COR-L47 (cell line): ENCODE measurements around the gene FKBP7.
"Not testable (repeated sequence)": the region's sequence is repeated elsewhere in the genome, so short reads cannot be mapped to it uniquely, and the experiment has no call there.

Experiments used
- DNase-seq: peaks from one replicate; lab custom pipeline; 2025; lab: John Stamatoyannopoulos, UW

Gene FKBP7

DNA sequence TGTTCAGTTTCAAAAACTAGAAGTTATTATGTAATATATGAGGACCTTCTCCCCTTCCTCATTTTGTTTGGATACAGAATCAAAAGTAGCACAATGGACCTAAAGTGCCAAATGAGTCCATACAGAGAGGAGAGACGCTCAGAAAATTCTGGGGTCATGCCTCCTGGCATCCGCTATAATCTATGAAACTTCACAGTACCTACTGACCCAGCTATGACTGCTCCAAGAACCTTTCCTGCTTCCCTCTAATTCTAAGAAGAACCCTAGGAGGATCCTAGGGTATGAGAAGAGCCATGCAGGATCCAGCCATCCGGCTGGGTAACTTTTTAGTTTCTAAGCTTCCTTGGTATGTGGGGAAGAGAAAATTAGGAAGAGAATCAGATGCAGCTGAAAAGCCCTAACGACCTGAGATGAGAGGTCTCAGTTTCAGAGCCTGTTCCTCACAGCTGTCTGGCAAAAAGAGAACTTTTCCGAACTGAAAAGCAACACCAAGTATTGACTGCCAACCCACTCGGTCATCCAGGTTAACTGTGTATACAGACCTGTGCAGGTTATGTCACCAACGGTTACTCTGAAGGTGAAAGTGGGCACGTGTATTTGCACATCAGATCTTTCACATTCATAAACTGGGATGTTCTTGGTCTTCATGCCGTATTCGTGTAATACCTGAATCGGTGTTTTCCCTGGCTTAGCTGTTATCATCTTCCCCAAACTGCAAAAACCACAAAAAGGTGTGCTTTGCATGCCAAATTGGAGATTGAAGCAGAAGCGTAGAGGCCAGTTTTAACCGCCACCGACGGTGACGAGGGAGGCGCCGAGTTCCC is 28.5 kb downstream of the FKBP7 start:
- DNase-seq = no peak

DNA sequence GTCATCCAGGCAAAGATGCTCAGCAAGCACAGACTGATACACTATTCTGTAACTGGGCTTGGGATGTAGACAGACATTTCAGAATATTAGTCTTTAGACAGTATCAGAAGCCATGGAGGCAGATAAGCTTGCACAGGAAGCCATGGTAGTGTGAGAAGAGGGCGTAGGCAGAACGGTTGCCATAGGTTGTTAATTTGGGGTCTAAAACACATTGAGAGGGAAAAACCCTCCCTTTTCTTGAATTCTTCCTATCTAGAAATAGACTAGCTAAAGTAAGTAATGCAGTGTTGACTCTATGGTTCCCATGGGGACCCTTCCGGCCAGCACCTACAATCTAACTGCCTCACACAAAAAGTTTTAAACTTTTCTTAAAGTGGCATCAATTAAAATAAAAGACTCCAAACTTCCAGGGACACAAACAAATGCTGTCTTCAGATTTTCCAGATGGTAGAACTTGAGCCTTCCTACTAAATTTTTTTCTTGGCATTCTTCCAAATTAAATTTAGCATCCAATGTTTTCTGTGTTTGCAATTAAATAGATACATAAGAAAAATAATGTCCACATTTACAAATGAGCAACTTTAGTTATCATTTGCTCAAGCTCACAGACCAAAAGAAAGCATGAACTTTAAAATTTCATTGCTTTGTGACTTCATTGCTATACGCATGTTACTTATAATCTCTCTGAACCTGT is 29.3 kb downstream of the FKBP7 start:
- no peak for DNase-seq

DNA sequence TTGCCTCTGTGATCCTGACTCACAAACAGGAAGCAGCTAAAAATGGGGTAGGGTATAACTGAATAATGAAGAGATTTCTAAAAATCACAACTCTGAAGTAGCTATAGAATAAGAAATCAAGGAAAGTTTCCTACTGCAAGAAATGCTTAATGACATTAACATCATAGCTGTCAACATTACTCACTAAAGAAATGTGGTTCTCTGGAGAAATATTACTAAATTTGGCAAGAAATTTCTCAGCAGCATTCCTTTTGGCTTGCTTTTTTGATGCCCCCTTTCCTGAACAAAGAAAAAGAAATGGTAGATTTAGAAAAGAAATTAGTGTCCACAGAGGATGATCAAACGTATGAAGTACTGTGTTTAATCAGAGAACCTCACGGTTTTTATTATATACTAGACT is 37.0 kb downstream of the FKBP7 start:
- no peak for DNase-seq

DNA sequence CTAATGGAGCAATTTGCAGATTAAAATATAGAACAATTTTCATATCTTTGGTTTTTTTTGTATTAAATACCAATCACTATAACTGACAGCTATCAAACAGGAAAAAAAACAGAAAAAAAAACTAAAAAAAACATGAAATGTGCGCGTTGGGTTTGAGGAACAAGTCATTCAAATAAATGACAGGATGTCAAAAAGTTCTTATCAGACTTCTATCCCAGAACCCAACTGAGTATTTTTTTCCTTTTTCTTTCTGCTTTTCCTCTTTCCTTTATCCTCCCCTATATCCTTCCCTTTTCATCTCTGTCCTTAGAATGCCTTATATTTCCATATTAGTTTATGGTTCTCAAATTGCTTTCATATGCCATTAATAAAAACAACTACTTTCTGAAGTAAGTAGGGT is 41.7 kb downstream of the FKBP7 start:
- no peak for DNase-seq

DNA sequence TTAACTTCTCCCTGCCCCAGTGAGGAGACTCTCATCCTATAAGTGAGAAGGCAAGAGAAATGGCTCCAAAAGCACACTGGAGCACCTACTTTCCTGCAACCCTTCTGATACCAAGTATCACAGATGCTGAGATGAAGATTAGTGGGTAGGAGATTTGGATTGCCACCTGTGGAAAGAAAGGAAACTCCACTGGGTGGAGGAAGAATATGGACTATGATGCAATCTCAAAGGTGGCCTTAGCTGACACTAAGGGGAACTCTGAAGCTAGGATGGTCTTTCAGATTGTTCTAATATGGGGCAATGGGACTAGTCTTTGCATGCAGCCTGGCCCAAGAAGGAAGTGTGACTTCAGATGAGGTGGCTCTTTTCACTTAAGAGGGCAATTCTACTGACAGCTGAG is 49.1 kb downstream of the FKBP7 start:
- DNase-seq = no peak

DNA sequence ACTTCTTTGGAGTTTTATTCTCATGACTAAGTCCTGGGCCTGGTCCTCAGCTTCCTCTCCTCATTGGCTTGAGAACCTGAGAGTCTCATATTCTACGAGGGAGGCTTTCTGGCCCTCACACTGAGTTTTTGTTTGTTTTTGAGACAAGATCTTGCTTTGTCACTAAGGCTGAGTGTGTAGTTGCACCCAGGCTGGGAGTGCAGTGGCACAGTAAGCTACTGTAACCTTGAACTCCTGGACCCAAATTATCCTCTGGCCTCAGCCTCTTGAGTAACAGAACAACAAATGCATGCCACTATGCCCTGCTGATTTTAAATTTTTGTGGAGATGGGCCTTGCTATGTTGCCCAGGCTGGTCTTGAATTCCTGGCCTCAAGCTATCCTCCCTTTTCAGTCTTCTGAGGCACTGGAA is 50.0 kb downstream of the FKBP7 start:
- no peak for DNase-seq

DNA sequence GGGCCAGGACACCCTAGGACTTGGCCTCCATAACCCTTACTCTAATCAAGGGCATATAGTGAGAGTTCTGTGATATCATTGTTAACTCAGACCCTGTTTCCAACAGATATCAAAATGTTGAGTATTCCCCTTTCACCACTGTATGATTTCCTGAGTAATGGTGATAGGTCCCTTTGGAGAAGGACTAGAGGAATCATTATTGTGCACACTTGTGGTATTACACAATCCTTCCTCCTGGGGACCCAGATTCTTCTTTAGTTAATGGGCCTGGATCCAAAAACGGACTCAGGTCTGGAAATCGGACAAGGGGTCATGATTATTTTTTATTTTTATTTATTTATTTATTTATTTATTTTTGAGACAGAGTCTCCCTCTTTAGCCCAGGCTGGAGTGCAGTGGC is 50.9 kb downstream of the FKBP7 start:
- DNase-seq = no peak

DNA sequence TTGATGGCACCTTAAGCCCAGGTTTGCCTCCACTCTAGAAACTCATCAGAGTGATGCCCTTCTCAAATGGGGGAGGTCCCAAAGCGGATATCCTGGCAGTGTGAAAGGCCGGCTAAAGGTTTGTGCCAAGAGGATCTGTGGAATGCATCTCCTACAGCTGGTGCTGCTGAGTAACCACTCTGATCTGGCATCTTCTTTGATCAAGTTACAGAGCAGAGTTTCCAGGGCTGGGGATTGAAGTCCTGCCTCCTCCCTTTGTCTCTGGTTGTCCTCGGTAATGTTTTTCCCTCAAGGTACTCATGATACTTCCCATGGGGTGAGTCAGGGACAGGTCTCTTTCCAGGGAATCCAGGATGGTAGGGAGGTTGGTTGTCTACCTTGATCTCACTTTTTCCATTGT is 52.0 kb downstream of the FKBP7 start:
- DNase-seq = no peak

DNA sequence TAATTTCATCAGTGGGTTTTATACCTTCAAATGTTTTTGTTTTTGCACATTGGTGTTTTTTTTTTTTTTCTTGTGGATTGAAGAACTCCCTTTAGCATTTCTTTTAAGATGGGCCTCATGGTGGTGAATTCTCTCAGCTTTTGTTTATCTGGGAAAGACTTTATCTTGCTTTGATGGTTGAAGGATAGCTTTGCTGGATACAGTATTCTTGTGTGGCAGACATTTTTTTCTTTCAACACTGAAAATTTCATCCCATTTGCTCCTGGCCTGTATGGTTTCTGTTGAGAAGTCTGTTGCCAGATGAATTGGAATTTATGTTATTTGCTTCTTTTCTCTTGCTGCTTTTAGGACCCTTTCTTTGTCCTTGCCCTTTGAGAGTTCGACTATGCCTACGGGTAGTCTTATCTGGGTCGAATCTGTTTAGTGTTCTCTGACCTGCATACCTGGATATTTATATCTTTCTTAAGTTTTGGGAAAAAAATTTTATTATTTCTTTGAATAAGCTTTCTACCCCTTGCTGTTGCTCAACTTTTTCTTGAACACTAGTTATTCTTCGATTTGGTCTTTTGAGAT is 53.1 kb downstream of the FKBP7 start:
- DNase-seq = no peak

DNA sequence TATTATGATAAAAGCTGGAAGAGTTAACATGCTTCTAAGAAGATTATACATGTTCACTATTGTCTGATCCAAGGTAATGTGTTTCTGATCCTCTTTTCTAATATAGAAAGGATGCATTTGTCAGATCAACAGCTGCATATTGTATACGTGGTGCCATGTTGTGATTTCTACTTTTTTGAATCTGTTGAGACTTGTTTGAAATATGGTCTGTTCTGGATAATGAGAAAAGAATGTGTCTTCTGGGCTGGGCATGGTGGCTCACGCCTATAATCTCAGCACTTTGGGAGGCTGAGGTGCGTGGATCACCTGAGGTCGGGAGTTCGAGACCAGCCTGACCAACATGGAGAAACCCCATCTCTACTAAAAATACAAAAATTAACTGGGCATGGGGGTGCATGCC is 54.7 kb downstream of the FKBP7 start:
- DNase-seq = not testable (repeated sequence)

DNA sequence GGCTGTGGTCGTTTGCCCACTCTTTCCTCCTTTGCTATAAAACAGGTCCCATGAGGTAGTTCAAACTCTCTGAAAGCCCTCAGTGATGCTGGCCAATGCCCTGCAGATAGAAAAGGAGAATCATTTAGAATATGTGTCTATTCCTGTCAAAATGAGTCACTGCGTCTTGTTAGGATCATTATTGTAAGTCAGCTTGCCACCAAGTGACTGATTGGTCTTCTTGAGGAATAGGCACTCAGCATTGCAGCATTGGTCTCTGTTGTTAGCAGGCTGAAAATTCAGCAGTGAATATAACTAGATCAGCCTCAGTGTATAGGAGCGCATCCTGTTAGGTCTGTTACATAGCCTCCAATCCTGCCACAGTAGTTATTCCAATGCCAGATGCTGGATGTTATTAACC is 56.3 kb downstream of the FKBP7 start:
- DNase-seq = no peak

DNA sequence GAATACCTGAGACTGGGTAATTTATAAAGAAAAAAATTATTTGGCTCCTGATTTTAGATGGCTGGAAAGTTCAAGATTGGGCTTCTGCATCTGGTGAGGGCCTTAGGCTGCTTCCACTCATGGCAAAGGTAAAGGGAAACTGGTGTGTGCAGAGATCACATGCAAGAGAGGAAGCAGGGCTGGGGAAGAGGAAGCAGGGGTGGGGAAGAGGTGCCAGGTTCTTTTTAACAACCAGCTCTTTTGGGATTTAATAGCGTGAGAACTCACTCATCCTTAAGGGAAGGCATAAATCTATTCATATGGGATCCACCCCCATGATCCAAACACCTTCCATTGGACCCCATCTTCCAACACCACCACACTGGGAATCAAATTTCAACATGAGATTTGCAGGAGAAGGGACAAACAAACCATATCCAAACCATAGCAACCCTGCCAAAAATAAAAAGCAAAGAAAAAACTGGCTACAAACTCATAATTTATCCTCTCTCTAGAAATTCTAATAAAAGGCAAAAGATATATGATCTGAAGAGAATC is 57.9 kb downstream of the FKBP7 start:
- DNase-seq = no peak

DNA sequence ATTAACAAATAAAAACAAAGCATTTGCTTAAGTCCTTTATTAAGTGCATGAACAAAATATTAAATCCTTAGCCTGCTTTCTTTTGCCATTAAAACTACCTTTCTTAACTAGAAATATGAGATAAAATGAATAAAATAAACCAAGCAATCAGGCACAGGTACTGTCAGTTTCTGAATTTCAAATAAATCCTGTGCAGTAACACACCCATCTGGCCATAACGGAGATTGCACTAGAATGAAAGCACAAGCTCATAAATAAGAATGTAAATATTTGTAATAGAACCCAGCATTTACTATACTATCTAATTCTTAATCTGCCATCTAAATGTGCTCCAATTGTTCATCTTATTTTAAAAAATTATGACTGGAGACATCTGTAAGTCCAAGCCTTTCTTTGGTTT is 59.3 kb downstream of the FKBP7 start:
- peak; percentile 34 for DNase-seq

DNA sequence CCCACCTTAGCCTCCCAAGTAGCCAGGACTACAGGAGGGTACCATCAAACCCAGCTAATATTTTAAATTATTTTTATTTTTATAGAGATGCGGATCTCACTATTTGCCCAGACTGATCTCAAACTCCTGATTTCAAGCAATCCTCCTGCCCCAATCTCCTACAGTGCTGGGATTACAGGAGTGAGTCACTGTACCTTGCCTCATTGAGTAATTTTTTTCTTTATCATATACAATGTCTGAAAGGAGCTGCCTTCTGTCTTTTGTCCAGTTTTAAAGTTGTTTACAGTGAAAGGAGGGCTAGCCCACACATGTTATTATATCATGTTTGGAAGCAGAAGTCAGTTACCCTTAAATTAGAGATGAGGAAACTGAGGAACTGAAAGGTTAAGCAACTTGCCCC is 60.0 kb downstream of the FKBP7 start:
- DNase-seq = no peak

DNA sequence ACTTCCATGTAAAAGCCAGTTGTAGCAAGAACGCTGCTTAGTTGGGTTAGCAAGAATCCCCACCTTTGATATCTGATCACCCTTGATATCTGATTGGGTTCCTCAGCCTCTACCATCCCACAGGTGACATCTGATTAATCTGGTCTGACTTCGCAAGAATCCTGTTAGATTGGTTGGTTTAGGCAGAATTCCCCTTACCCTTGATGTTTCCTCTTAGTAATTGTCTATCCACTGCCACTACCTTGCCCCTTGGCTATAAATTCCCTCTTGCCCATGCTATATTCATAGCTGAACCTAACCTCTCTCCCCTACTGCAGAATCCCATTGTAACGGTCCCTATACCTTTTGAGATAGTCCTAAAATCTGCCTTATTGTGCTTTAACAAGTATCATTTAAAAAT is 60.5 kb downstream of the FKBP7 start:
- DNase-seq = no peak

DNA sequence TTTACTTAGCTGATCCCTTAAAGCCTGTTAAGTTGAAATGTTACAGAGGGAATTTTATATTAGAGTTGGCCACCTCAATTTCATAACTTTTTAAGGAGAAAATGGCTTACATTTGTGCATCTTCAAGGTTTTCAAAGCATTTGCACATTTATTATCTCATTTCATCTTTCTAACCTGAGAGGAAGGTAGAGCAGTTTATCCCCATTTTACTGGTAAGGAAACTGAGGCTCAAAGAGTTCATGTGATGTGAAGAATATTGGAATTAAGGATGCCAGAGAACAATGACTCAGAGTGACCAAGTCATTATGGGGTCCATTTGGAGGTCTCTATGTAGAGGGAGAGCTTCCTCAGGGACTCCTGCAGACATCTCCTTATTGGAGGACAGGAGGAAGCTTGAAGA is 62.4 kb downstream of the FKBP7 start:
- DNase-seq = no peak

DNA sequence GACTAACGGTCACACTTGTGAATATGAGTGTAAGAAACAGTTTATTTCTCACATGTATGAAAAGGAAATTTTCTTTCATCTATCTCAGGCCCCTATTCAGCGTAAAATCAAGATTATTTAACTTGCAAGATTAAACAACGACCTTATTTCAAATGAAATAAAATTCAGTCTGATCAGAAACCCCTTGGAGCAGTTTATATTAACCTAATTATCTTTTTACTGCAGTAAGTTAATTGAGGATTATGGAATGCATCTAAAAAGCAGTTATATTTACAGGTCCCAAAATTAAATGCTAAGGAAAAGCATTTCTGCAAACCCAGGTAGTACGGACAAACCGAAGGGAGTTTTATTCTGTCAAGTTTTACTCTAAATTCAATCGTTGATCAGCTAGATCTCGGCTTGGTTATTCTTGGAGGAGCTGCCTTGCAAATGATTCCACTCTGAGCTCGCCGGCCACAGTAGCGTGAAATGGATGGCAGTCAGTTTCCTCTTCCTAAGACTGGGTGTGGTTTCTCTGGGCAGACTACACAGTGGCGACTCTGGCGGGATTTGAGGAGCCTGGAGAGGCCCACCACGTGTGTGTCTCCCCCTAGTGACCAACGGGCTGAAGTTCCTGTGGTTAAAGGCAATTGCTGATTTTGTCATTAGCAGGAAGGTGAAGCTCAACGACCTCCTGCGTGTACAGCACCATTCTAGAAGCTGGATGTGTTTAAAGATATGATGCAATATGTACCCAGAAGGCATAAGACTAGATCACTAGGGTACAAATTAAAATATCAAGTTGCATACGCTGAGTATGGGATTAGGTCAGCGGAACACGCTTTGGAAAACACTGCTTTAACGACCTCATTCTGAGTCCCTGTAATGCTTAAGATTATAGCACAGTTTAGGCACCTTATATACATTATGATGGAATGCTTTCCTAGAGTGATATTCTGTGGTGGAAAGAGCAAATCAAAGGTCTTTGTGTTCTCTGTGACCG is 63.8 kb downstream of the FKBP7 start:
- DNase-seq = peak; percentile 94
